Measurements from ENCODE around the gene NPFF.

The NPFF gene

DNA sequence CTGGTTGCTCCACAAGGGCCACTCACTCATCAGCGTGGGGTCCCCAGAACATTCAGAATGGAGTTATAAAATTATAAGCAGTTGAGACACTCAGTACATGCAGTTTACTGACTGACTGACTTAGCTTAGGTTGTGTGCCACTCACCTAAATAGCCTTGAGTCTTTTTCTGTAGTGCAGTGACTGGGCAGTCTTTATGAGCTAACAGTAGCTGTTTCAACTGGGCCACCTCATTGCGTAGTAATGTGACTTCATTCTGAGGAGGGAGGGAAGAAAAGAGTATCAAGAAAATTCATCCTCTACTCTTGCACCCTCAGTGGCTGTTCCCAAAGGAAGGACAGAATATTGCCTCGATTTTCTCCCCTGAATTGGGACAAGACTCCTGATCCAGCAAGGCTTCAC lies 15.8 kb upstream of the NPFF start:
- Histone ChIP-seq H3K9me3 (no peaks in the 10 kb centered on the region), H3K36me3 (peaks cover 79 to 100% (median 92%) of the 10 kb centered on the region in 3 donors), H3K27ac (no peak overlapping the region), H3K27me3 (no peaks in the 10 kb centered on the region), H3K4me1 (no peaks in the 10 kb centered on the region), H3K4me3 (no peak overlapping the region)
- TF ChIP-seq, protein P1, sequence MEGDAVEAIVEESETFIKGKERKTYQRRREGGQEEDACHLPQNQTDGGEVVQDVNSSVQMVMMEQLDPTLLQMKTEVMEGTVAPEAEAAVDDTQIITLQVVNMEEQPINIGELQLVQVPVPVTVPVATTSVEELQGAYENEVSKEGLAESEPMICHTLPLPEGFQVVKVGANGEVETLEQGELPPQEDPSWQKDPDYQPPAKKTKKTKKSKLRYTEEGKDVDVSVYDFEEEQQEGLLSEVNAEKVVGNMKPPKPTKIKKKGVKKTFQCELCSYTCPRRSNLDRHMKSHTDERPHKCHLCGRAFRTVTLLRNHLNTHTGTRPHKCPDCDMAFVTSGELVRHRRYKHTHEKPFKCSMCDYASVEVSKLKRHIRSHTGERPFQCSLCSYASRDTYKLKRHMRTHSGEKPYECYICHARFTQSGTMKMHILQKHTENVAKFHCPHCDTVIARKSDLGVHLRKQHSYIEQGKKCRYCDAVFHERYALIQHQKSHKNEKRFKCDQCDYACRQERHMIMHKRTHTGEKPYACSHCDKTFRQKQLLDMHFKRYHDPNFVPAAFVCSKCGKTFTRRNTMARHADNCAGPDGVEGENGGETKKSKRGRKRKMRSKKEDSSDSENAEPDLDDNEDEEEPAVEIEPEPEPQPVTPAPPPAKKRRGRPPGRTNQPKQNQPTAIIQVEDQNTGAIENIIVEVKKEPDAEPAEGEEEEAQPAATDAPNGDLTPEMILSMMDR (IDR thresholded peaks at IDR 0.05) = no peak
- DNase-seq = no peak
- intact Hi-C loops (cut with DNase I; ENCODE audit: low total_unique reads) = no loop called here

DNA sequence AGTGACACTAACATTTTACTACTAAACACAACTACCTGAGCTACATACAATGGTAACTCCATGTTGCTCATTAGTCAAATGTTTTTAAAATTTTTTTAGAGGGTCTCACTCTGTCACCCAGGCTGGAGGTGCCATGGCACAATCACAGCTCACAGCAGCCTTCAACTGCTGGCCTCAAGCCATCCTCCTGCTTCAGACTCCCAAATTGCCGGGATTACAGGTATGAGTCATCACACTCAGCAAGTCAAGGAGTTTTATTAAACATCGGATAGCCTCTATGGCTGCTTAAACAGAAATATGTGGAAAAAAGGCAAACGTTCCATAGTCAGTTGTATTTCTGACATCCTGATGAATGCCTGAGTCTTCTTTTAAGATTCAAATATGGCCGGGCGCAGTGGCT lies 11.1 kb upstream of the NPFF start:
- intact Hi-C loops (cut with DNase I; ENCODE audit: low total_unique reads) = no loop called here
- H3K4me1 ChIP-seq = no peaks in the 10 kb centered on the region
- no peak overlapping the region for H3K27ac ChIP-seq
- peaks cover 86 to 100% (median 88%) of the 10 kb centered on the region in 3 donors for H3K36me3 ChIP-seq
- H3K4me3 ChIP-seq = no peak overlapping the region
- TF ChIP-seq, protein P1 (IDR thresholded peaks at IDR 0.05) = no peak
- H3K9me3 ChIP-seq = no peaks in the 10 kb centered on the region
- H3K27me3 ChIP-seq = no peaks in the 10 kb centered on the region
- no peak for DNase-seq

DNA sequence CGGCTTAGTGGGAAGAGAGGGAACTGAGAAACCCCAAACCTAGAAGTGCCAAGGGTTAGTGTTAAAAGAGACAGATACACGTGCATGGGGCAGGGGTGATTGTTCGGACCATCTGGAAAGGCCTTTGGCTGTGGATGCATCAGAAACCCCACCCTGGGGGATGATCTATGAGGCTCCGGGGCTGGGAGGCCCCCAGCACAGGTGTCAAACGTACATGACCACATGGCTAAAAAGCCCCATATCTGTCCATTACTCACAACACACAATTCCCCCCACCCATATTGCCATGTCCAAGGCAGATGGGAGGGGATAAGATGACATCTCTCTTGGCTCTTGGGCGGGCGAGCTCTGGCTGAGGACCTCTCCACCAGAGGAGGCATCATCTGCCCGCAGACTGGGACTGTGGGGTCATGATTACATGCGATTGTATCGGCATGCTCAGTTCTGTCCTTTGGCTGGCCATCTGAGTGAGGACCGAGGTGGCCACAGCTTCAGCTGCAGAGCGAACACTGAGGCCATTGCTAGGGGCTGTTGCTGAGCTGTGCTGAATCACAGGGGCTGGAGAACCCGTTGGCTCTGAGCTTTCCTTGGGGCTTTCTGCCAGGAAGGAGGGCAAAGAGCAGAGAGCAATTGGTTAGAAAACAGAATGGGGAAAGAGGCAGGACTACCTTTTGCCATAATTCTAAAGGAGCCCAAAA lies 9.6 kb upstream of the NPFF start:
- Histone ChIP-seq H3K4me3 (no peak overlapping the region), H3K36me3 (peaks cover 86 to 100% (median 88%) of the 10 kb centered on the region in 3 donors), H3K27ac (no peak overlapping the region), H3K27me3 (no peaks in the 10 kb centered on the region), H3K4me1 (no peaks in the 10 kb centered on the region), H3K9me3 (no peaks in the 10 kb centered on the region)
- TF ChIP-seq, protein P1 (IDR thresholded peaks at IDR 0.05) = no peak
- DNase-seq = no peak
- intact Hi-C loops (cut with DNase I; ENCODE audit: low total_unique reads) = no loop called here

DNA sequence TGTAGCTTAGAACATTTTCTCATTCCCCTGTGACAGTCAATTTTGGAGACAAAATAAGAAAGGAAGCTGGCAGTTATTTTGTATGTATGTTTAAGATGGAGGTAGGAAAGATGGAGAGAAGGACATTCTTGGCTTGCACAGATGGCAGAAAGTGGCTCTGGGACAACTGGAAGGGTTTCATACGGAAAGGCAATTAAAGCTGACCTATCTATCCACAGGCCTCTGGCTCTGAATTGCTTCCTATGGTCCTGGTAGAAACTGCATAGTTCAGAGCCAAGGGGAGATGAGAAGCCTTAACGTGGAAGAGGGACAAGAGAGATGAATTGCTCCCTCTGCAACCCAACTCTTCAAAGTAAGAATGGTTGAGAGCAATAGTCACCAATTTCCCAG lies 8.0 kb upstream of the NPFF start:
- intact Hi-C loops (cut with DNase I; ENCODE audit: low total_unique reads) = no loop called here
- Histone ChIP-seq H3K27me3 (no peaks in the 10 kb centered on the region), H3K27ac (no peak overlapping the region), H3K4me1 (no peaks in the 10 kb centered on the region), H3K4me3 (no peak overlapping the region), H3K9me3 (no peaks in the 10 kb centered on the region), H3K36me3 (peaks cover 75 to 100% (median 90%) of the 10 kb centered on the region in 3 donors)
- no peak for DNase-seq
- TF ChIP-seq, protein P1 (IDR thresholded peaks at IDR 0.05) = no peak

DNA sequence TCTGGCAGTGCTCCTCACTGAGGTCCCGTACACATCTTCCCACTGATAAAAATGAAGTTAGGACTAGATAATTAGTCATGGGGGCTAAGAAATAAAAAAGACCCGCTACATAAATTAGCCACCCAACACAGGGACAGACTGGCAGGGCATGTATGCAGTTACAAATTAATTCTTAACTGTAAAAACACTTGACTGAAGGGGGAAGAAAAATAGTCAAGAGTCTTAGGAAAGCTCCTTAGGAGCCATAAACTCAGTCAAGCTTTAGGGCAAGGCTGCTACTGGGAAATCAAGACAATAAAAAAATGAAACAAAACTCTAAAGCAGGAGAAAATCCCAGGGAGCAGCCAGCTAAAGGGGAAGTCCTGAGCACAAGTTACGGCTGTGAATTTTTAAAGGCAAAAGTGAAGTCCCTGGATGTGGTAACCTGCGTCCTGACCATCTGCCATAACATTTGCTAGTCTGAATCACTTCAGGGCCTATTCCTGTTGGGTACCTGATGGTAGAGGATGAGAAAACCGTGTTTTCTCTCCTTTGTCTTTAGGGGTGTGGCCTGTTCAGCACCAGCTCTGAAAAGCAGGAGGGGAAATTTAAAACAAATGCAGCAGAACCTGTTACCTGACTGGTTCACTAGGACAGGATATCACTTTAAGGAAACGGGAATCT lies 7.5 kb upstream of the NPFF start:
- no peaks in the 10 kb centered on the region for H3K9me3 ChIP-seq

More for the DNA sequence above, 7.5 kb upstream of the NPFF start:
- intact Hi-C loops (cut with DNase I; ENCODE audit: low total_unique reads) = loop anchor here (5.0 kb wide), 1 partner anchor 157 kb away; no protein-coding TSS in a partner anchor
- Histone ChIP-seq H3K36me3 (peaks cover 69 to 100% (median 88%) of the 10 kb centered on the region in 3 donors), H3K4me3 (no peak overlapping the region), H3K4me1 (no peaks in the 10 kb centered on the region), H3K27ac (no peak overlapping the region), H3K27me3 (no peaks in the 10 kb centered on the region)
- TF ChIP-seq, protein P1 (IDR thresholded peaks at IDR 0.05) = no peak
- no peak for DNase-seq
